ENCODE results near the gene CLEC4F. TPM values are rescaled to one million over a fixed set of nuclear protein-coding genes. Genes with fewer than 3 reads are reported as not detected.

CLEC4F gene
- total RNA-seq, 1 donor from 2014 or later = not detected

DNA sequence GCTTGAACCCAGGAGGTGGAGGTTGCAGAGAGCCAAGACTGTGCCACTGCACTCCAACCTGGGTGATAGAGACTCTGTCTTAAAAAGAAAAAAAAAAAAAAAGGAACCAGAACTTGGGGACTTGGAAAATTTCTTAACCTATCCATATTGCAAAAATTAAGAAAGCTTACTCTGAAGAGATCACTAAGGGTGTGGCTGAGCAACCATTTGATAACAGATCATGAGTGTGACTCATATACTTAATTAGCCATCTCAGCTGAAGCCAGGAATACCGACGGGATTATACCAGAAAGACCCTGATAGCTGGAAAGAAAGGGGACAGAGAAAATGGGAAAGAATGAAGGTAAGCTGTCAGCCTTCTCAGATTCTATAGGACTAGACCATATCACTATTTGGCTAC lies 45.3 kb downstream of the CLEC4F start:
- Mint-ChIP-seq H3K27ac (ENCODE audit: unreplicated experiment) (no peak overlapping the region), H3K9me3 (ENCODE audit: unreplicated experiment) (peaks cover 6% of the 10 kb centered on the region), H3K4me3 (ENCODE audit: unreplicated experiment) (no peak overlapping the region), H3K27me3 (ENCODE audit: low read depth, unreplicated experiment) (peaks cover 25% of the 10 kb centered on the region), H3K36me3 (ENCODE audit: low read depth, unreplicated experiment) (no peaks in the 10 kb centered on the region), H3K4me1 (ENCODE audit: low read depth, unreplicated experiment) (peaks cover 3% of the 10 kb centered on the region)
- TF ChIP-seq CTCF (IDR thresholded peaks at IDR 0.05; ENCODE audit: insufficient read depth, low read depth, low read length) = no peak
- no peak for TF ChIP-seq EZH2 (IDR thresholded peaks at IDR 0.05; ENCODE audit: insufficient read depth, low read length)
- Histone ChIP-seq H3K9me3 (ENCODE audit: insufficient read depth, low read depth, low read length) (no peaks in the 10 kb centered on the region), H3K9ac (ENCODE audit: low read length) (no peak overlapping the region), H3K27me3 (ENCODE audit: insufficient read depth, low read length) (peaks cover 6% of the 10 kb centered on the region), H3K27ac (ENCODE audit: low read depth, low read length) (no peak overlapping the region), H3K4me2 (ENCODE audit: low read length) (no peak overlapping the region), H3K4me1 (ENCODE audit: insufficient read depth, low read length) (no peaks in the 10 kb centered on the region), H3K4me3 (ENCODE audit: insufficient read depth, low read depth, low read length) (no peak overlapping the region), H3K36me3 (ENCODE audit: insufficient read depth, low read length) (no peaks in the 10 kb centered on the region), H2AFZ (ENCODE audit: low read depth, low read length) (no peak overlapping the region), H4K20me1 (ENCODE audit: insufficient read depth, low read length) (no peaks in the 10 kb centered on the region), H3K79me2 (ENCODE audit: insufficient read depth, low read length) (no peaks in the 10 kb centered on the region)
- FAIRE-seq (no peak), DNase-seq (ENCODE audit: low read depth) (no peak)

GRCh38 chr2:70772486-70773155 lies 47.8 kb downstream of the CLEC4F start:
- Mint-ChIP-seq H3K4me3 (ENCODE audit: unreplicated experiment) (no peak overlapping the region), H3K9me3 (ENCODE audit: unreplicated experiment) (peaks cover 6% of the 10 kb centered on the region), H3K36me3 (ENCODE audit: low read depth, unreplicated experiment) (no peaks in the 10 kb centered on the region), H3K4me1 (ENCODE audit: low read depth, unreplicated experiment) (no peaks in the 10 kb centered on the region), H3K27ac (ENCODE audit: unreplicated experiment) (no peak overlapping the region), H3K27me3 (ENCODE audit: low read depth, unreplicated experiment) (peaks cover 34% of the 10 kb centered on the region)
- Histone ChIP-seq H3K4me3 (ENCODE audit: insufficient read depth, low read depth, low read length) (no peak overlapping the region), H4K20me1 (ENCODE audit: insufficient read depth, low read length) (no peaks in the 10 kb centered on the region), H3K27me3 (ENCODE audit: insufficient read depth, low read length) (peaks cover 22% of the 10 kb centered on the region), H2AFZ (ENCODE audit: low read depth, low read length) (no peak overlapping the region), H3K9ac (ENCODE audit: low read length) (no peak overlapping the region), H3K36me3 (ENCODE audit: insufficient read depth, low read length) (no peaks in the 10 kb centered on the region), H3K4me1 (ENCODE audit: insufficient read depth, low read length) (no peaks in the 10 kb centered on the region), H3K79me2 (ENCODE audit: insufficient read depth, low read length) (no peaks in the 10 kb centered on the region), H3K27ac (ENCODE audit: low read depth, low read length) (no peak overlapping the region), H3K9me3 (ENCODE audit: insufficient read depth, low read depth, low read length) (no peaks in the 10 kb centered on the region), H3K4me2 (ENCODE audit: low read length) (no peak overlapping the region)
- no peak for FAIRE-seq
- no peak for DNase-seq (ENCODE audit: low read depth)
- TF ChIP-seq CTCF (IDR thresholded peaks at IDR 0.05; ENCODE audit: insufficient read depth, low read depth, low read length) (no peak), EZH2 (IDR thresholded peaks at IDR 0.05; ENCODE audit: insufficient read depth, low read length) (no peak)

DNA sequence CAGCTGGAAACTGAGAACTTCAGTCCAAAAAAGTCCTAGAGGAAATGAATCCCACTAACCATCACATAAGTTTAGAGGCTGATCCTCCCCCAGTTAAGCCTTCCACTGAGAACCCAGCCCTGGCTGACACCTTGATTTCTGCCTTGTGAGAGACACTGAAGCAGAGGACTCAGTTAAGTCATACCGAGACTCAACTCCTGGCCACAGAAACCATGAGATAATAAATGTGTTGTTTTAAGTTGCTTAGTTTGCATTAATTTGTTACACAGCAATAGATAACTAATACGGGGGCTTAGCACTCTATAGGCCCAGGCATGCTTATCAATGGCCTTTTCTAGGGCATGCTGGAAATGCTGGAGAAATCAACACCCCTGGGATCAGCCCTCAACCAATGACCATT lies 49.0 kb downstream of the CLEC4F start:
- DNase-seq (ENCODE audit: low read depth) (no peak), FAIRE-seq (no peak)
- no peaks in the 10 kb centered on the region for H3K36me3 ChIP-seq (ENCODE audit: insufficient read depth, low read length)
- Mint-ChIP-seq H3K36me3 (ENCODE audit: low read depth, unreplicated experiment) (no peaks in the 10 kb centered on the region), H3K4me1 (ENCODE audit: low read depth, unreplicated experiment) (no peaks in the 10 kb centered on the region), H3K9me3 (ENCODE audit: unreplicated experiment) (peaks cover 6% of the 10 kb centered on the region), H3K4me3 (ENCODE audit: unreplicated experiment) (no peak overlapping the region), H3K27ac (ENCODE audit: unreplicated experiment) (no peak overlapping the region), H3K27me3 (ENCODE audit: low read depth, unreplicated experiment) (peaks cover 39% of the 10 kb centered on the region)
- peaks cover 29% of the 10 kb centered on the region for H3K27me3 ChIP-seq (ENCODE audit: insufficient read depth, low read length)
- no peak overlapping the region for H2AFZ ChIP-seq (ENCODE audit: low read depth, low read length)
- no peaks in the 10 kb centered on the region for H3K79me2 ChIP-seq (ENCODE audit: insufficient read depth, low read length)
- H3K4me3 ChIP-seq (ENCODE audit: insufficient read depth, low read depth, low read length) = no peak overlapping the region
- no peaks in the 10 kb centered on the region for H3K4me1 ChIP-seq (ENCODE audit: insufficient read depth, low read length)
- H3K4me2 ChIP-seq (ENCODE audit: low read length) = no peak overlapping the region
- no peaks in the 10 kb centered on the region for H3K9me3 ChIP-seq (ENCODE audit: insufficient read depth, low read depth, low read length)
- no peak overlapping the region for H3K9ac ChIP-seq (ENCODE audit: low read length)
- no peaks in the 10 kb centered on the region for H4K20me1 ChIP-seq (ENCODE audit: insufficient read depth, low read length)
- H3K27ac ChIP-seq (ENCODE audit: low read depth, low read length) = no peak overlapping the region
- no peak for TF ChIP-seq CTCF (IDR thresholded peaks at IDR 0.05; ENCODE audit: insufficient read depth, low read depth, low read length)
- no peak for TF ChIP-seq EZH2 (IDR thresholded peaks at IDR 0.05; ENCODE audit: insufficient read depth, low read length)

Data from astrocyte (in vitro differentiated cells and primary cell).